ENCODE results near the gene FBXL17. TPM values are rescaled to one million over a fixed set of nuclear protein-coding genes. Genes with fewer than 3 reads are reported as not detected.
A peak's percentile ranks its signal among the peaks of the same experiment; 100 is the strongest.

The FBXL17 gene
- polyA plus RNA-seq, 1 of the 3 experiments (the other 2 are of a cell fraction) = 4.4 TPM

- TF ChIP-seq, protein P1, sequence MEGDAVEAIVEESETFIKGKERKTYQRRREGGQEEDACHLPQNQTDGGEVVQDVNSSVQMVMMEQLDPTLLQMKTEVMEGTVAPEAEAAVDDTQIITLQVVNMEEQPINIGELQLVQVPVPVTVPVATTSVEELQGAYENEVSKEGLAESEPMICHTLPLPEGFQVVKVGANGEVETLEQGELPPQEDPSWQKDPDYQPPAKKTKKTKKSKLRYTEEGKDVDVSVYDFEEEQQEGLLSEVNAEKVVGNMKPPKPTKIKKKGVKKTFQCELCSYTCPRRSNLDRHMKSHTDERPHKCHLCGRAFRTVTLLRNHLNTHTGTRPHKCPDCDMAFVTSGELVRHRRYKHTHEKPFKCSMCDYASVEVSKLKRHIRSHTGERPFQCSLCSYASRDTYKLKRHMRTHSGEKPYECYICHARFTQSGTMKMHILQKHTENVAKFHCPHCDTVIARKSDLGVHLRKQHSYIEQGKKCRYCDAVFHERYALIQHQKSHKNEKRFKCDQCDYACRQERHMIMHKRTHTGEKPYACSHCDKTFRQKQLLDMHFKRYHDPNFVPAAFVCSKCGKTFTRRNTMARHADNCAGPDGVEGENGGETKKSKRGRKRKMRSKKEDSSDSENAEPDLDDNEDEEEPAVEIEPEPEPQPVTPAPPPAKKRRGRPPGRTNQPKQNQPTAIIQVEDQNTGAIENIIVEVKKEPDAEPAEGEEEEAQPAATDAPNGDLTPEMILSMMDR (IDR thresholded peaks at IDR 0.05) = no peak
Measured at GRCh38 chr5:108249785-108250426, 132.0 kb downstream of the FBXL17 start (continued).

GRCh38 chr5:108249095-108249784, 132.7 kb downstream of the FBXL17 start:
- no peaks in the 10 kb centered on the region for H3K79me2 ChIP-seq (ENCODE audit: insufficient read depth)
- H3K4me2 ChIP-seq = no peak overlapping the region
- H3K9me3 ChIP-seq = no peaks in the 10 kb centered on the region
- ChIA-PET POLR2A (interaction anchor here (0.9 kb wide), 1 partner anchor 132 kb away, joined by 3 read pairs; the partner anchor contains the start of gene FBXL17), CTCF (interaction anchor here (5.5 kb wide), 1 partner anchor 12 kb away, joined by 40 read pairs; no protein-coding TSS in a partner anchor)
- H3K4me1 ChIP-seq (ENCODE audit: control insufficient read depth in 1 of 2, insufficient read depth in 2 of 2, low read depth in 1 of 2, low read length in 1 of 2) = peaks cover 0 to 12% of the 10 kb centered on the region in 2 experiments; a peak in 1 of 4 replicates
- no peak overlapping the region for H3K4me3 ChIP-seq (ENCODE audit: low read depth in 2 of 2, low read length in 1 of 2)
- TF ChIP-seq MXI1 (IDR thresholded peaks at IDR 0.05; ENCODE audit: low read depth, low read length) = no peak
- TF ChIP-seq, protein P2, sequence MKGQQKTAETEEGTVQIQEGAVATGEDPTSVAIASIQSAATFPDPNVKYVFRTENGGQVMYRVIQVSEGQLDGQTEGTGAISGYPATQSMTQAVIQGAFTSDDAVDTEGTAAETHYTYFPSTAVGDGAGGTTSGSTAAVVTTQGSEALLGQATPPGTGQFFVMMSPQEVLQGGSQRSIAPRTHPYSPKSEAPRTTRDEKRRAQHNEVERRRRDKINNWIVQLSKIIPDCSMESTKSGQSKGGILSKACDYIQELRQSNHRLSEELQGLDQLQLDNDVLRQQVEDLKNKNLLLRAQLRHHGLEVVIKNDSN (IDR thresholded peaks at IDR 0.05; ENCODE audit: borderline replicate concordance, low read depth) = no peak
- TF ChIP-seq RAD21 (IDR thresholded peaks at IDR 0.05; ENCODE audit: low read length) = no peak
- no peak for TF ChIP-seq SIN3A (IDR thresholded peaks at IDR 0.05; ENCODE audit: borderline replicate concordance, low read depth, low read length)
- no peak for TF ChIP-seq RCOR1 (IDR thresholded peaks at IDR 0.05; ENCODE audit: low read length)
- TF ChIP-seq YY1 (IDR thresholded peaks at IDR 0.05; ENCODE audit: low read depth) = no peak
- TF ChIP-seq PBX3 (IDR thresholded peaks at IDR 0.05) = no peak
- no peak for TF ChIP-seq MEF2A (IDR thresholded peaks at IDR 0.05; ENCODE audit: borderline replicate concordance, low read depth)
- TF ChIP-seq JUND (IDR thresholded peaks at IDR 0.05) = no peak
- no peak for TF ChIP-seq GABPA (IDR thresholded peaks at IDR 0.05; ENCODE audit: low read depth)
- TF ChIP-seq, protein P3, sequence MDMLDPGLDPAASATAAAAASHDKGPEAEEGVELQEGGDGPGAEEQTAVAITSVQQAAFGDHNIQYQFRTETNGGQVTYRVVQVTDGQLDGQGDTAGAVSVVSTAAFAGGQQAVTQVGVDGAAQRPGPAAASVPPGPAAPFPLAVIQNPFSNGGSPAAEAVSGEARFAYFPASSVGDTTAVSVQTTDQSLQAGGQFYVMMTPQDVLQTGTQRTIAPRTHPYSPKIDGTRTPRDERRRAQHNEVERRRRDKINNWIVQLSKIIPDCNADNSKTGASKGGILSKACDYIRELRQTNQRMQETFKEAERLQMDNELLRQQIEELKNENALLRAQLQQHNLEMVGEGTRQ (IDR thresholded peaks at IDR 0.05; ENCODE audit: borderline replicate concordance, low read depth, low read length) = no peak
- TF ChIP-seq EP300 (IDR thresholded peaks at IDR 0.05; ENCODE audit: borderline replicate concordance in 1 of 2, low read depth in 1 of 2, low read length in 1 of 2) = no peak
- no peak for TF ChIP-seq NRF1 (IDR thresholded peaks at IDR 0.05; ENCODE audit: low read depth, low read length)
- no peak for TF ChIP-seq EZH2phosphoT487 (IDR thresholded peaks at IDR 0.05; ENCODE audit: borderline replicate concordance, low read depth)
- TF ChIP-seq ELF1 (IDR thresholded peaks at IDR 0.05) = no peak
- TF ChIP-seq, protein P4, sequence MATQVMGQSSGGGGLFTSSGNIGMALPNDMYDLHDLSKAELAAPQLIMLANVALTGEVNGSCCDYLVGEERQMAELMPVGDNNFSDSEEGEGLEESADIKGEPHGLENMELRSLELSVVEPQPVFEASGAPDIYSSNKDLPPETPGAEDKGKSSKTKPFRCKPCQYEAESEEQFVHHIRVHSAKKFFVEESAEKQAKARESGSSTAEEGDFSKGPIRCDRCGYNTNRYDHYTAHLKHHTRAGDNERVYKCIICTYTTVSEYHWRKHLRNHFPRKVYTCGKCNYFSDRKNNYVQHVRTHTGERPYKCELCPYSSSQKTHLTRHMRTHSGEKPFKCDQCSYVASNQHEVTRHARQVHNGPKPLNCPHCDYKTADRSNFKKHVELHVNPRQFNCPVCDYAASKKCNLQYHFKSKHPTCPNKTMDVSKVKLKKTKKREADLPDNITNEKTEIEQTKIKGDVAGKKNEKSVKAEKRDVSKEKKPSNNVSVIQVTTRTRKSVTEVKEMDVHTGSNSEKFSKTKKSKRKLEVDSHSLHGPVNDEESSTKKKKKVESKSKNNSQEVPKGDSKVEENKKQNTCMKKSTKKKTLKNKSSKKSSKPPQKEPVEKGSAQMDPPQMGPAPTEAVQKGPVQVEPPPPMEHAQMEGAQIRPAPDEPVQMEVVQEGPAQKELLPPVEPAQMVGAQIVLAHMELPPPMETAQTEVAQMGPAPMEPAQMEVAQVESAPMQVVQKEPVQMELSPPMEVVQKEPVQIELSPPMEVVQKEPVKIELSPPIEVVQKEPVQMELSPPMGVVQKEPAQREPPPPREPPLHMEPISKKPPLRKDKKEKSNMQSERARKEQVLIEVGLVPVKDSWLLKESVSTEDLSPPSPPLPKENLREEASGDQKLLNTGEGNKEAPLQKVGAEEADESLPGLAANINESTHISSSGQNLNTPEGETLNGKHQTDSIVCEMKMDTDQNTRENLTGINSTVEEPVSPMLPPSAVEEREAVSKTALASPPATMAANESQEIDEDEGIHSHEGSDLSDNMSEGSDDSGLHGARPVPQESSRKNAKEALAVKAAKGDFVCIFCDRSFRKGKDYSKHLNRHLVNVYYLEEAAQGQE (IDR thresholded peaks at IDR 0.05; ENCODE audit: low read depth, low read length) = no peak
- no peak for TF ChIP-seq TCF12 (IDR thresholded peaks at IDR 0.05)
- no peak for TF ChIP-seq NFIC (IDR thresholded peaks at IDR 0.05; ENCODE audit: borderline replicate concordance)
- TF ChIP-seq RXRA (IDR thresholded peaks at IDR 0.05; ENCODE audit: borderline replicate concordance, low read depth) = no peak
- TF ChIP-seq FOSL2 (IDR thresholded peaks at IDR 0.05; ENCODE audit: borderline replicate concordance, low read depth) = no peak
- no peaks in the 10 kb centered on the region for H3K36me3 ChIP-seq (replicated peaks in 1 of 2; ENCODE audit: control insufficient read depth in 1 of 2, insufficient read depth in 2 of 2, low read length in 1 of 2)
- no peak overlapping the region for H3K9ac ChIP-seq
- H3K9me2 ChIP-seq = no peaks in the 10 kb centered on the region
- no peak overlapping the region for H2AFZ ChIP-seq (ENCODE audit: low read depth)
- H3K27ac ChIP-seq (ENCODE audit: low read depth in 2 of 2, low read length in 1 of 2) = peak overlapping the region in 1 of 2 experiments; percentile 16; a peak in 1 of 4 replicates
- no peak for DNase-seq
- no peaks in the 10 kb centered on the region for H3F3A ChIP-seq (replicated peaks; ENCODE audit: insufficient read depth)
- H4K20me1 ChIP-seq (ENCODE audit: insufficient read depth) = no peaks in the 10 kb centered on the region
- H3K27me3 ChIP-seq (ENCODE audit: insufficient read depth) = no peaks in the 10 kb centered on the region
- WGBS (ENCODE audit: low lambda C conversion rate) = 93% methylated on average over 7 of the region's 7 CpGs

Data from SK-N-SH (cell line).